NCI-H2081 treated with DMSO at 0.1 percent for 48 hours (cell line): ENCODE measurements around the gene VAMP1.

Experiments
- DNase-seq: peaks from one replicate; lab custom pipeline; 2025; lab: John Stamatoyannopoulos, UW

Gene VAMP1

DNA sequence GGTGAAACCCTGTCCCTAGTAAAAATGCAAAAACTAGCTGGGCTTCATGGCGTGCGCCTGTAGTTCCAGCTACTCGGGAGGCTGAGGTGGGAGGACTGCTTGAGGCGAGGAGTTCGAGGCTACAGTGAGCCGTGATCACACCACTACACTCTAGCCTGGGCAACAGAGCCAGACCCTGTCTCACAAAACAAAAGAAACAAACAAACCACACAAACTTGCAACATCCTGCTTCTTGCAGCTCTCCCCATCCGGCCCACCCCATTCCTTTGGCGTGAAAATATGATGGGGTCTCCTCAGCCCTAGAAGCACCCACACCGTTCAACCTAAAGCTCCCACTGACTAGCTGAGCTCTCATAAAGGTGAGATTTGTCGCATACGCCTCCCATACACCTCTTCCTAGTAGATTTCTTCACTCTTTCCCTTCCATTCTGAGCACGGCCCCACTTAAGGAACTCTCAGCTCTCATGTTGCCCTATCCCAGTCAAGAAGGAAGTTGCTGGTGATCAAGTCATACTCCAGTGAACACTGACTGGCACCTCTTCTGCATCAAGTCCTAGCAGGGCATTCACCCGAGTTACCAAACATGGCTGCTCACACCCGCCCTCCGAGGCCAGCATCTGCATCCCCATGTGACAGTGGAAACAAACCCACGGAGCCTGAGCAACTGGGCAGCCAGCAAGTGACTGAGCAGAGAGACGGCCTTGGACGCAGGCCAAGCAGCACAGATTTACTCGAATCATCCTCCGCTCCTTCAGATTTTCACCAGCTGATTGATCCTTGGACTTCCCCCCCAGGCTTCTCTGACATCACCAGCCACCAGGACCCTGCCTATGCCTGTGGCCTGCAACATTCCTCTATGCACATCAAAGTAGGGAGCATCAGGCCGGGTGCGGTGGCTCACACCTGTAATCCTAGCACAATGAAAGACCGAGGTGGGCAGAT, 44.6 kb downstream of the VAMP1 start:
- no peak for DNase-seq

DNA sequence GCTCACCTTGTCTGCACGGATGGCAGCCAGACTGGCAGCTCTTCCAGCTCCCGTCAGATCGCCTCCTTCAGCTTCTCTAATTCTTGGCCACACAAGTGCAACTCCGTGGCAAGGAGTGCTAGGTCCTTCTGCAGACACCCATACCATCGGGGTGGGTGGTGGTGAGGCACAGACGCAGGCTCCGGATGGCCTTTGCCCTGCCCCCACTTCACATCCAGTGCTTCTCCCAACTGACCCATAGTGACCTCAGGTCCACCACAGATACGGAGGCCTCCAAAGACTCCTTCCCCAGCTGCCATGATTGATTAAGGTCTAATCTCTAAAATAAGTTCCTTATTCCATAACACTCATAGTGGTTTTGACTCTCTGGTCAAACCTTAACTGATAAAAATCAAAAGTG, 45.6 kb downstream of the VAMP1 start:
- DNase-seq, result no peak

DNA sequence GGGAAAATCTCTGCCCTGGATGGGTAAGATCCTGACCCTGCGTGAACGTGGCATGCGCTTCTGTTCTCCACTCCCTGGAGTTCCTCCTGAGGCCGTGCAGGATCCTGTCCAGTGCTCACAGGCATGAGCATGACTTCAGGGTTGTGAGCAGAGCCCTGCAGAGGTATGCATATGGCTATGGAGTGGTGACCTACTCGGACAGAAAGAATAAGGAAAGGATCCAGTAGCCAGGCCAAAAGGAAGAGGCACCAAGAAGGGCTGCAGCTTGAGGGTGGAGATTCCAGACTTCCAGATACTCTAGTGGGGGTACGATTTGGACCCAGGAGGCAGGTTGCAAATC, 46.5 kb downstream of the VAMP1 start:
- no peak for DNase-seq

DNA sequence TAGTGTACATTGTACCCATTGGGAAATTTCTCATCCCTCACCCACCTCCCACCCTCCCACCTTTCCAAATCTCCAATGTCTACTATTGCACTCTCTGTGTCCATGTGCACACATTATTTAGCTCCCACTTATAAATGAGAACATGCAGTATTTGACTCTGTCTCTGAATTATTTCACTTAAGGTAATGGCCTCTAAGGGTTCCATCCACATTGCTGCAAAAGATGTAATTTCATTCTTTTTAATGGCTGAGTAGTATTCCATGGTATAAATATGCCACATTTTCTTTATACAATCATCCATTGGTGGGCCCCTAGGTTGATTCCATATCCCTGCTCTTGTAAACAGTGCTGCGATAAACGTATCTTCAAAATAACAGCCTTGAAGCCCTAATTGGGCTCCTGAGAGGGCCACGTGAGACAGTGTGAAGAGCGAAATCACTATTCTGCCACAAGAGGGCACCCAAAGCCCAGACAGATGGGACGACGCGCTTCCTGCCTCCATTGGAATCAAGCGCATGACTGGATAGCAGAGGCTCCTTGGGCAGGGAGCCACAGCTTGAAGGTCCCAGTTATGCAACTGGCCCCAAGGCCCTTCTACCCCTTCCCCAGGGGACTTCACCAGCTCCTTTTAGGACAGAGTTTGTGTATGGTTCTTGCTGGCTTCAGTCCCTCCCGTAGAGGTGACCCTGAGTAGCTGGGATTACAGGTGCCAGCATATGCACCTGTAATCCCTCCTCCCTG, 47.0 kb downstream of the VAMP1 start:
- DNase-seq, result peak; percentile 75

DNA sequence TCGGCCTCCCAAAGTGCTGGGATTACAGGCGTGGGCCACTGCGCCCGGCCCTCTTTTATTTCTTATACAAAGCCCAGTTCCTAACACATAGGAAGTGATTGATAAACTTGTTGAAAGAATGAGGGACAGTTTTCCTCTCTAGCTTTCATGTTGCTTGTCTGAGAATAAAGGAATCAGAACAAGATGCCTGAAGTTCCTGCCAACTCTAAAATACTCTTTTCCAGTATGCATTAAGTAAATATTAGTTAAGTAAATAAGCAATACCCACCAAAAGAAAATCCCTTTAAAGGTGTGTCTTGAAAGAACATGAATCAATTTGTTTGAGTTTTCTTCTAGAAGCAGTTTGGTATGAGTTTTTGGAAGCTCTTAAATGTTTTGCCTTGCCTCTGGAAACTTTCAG, 50.1 kb downstream of the VAMP1 start:
- DNase-seq, result no peak

DNA sequence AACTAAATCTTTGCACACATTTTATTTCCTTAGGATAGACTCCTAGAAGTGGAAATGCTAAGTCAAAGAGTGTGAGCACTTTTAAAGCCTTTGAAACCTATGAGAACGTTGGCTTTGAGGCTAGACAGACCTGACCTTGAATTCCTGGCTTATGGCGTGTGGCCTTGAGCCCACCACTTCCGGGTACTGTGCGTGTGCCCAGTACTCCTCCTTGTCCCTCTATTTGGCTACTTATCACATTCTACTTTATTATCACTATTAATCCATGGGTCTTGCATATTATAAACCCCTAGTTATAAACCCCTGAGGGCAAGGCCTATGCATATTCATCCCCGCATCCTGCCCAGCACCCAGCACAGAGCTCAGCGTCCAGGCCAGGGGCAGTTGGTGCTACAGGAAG, 51.7 kb downstream of the VAMP1 start:
- DNase-seq, result no peak

DNA sequence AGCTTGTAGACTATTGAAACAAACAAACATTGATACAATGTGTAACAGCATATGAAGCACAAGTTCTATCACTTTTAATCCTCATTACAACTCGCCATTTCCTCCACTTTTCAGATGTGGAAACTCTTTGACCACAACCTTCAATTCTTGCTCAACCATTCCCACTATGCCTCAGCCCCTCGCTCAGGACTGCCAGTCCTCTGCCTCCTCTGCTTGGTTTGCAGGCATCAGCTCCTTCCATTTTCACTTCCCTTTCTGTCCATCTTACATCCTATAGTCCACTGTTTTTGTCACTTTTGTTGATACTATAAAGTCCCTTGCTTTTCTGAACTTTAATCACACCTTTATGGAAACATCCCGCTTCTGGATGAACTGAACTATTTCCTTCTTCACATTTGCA, 53.9 kb downstream of the VAMP1 start:
- no peak for DNase-seq
